GM20000 (cell line): ENCODE data around the gene MTF1.
"Not testable (repeated sequence)": the region's sequence is repeated elsewhere in the genome, so short reads cannot be mapped to it uniquely, and the experiment has no call there.

ENCODE experiments used
- DNase-seq: peaks from one replicate; pipeline ENCODE4 v3.0.0; 2012; ENCODE audit warnings: low spot score
- CTCF ChIP-seq: IDR thresholded peaks from 2 replicates; pipeline ENCODE4 v1.5.1; 2012; ENCODE audit warnings: mild to moderate bottlenecking, control low read depth; ENCODE audit errors: extremely low read depth, missing control alignments

MTF1 gene

GRCh38 chr1:37859507-37860345, at the start of gene MTF1:
TSS of gene MTF1 (minus strand) at chr1:37859592. CDS start at chr1:37857658, 1,934 bp downstream.
- TF ChIP-seq CTCF: peak; percentile 65
- peak; percentile 97 for DNase-seq

DNA sequence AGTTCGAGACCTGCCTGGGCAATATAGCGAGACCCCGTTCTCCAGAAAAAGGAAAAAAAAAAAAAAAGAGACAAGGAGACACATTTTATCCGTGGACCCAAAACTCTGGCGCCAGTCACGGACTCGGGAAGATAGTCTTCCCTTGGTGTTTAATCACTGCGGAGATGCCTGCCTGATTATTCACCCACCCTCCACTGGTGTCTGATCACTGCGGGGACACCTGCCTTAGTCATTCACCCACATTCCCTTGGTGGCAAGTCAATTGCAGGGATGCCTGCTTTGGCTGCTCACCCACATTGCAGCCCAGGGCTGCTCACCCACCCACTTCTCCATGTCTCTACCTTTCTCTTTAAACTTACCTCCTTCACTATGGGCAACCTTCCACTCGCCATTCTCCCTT, 49.1 kb upstream of the MTF1 start:
- not testable (repeated sequence) for DNase-seq

- DNase-seq: not testable (repeated sequence)
Observed at GRCh38 chr1:37907416-37908125, 48.2 kb upstream of the MTF1 start.

DNA sequence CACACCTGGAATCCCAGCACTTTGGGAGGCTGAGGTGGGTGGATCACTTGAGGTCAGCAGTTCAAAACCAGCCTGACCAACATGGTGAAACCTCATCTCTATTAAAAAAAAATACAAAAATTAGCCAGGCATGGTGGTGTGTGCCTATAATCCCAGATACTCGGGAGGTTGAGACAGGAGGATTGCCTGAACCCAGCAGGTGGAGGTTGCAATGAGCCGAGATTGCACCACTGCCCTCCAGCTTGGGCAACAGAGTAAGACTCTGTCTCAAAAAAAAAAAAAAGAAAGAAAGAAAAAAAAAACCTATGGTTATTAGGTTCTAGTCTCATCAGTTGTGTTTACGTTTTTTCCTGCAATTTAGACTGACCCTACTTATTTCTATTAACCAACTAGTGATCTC, 47.2 kb upstream of the MTF1 start:
- DNase-seq: not testable (repeated sequence)

DNA sequence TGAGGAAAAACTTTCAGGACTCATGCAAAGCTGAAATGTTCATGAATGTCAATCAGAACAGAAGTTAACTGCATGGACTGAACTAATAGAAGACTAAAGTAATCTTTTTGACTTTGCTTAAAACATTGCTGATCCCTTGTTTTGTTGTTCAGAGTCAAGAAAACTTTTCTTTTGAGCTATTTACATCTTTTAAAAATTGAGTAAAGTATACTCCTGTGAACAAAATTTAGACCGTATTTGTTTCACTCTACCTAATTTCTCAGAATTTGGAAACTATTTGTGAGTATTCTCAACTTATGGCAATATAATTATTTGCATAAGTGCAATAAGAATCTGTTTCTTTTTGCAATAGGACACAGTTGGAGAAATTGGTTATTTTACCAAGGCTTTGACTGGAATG, 46.3 kb upstream of the MTF1 start:
- DNase-seq: no peak
- TF ChIP-seq CTCF: no peak

DNA sequence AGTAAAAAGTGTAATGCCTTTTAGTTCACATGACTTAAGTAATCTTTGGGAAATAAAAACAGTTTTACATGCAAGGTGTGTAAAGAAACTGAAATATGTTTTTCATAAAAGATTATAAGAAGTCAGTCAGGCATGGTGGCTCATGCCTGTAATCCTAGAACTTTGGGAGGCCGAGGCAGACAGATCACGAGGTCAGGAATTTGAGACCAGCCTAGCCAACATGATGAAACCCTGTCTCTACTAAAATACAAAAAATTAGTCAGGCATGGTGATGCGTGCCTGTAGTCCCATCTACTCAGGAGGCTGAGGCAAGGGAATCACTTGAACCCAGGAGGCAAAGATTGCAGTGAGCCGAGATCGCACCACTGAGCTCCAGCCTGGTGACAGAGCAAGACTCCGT, 44.5 kb upstream of the MTF1 start:
- DNase-seq: not testable (repeated sequence)

DNA sequence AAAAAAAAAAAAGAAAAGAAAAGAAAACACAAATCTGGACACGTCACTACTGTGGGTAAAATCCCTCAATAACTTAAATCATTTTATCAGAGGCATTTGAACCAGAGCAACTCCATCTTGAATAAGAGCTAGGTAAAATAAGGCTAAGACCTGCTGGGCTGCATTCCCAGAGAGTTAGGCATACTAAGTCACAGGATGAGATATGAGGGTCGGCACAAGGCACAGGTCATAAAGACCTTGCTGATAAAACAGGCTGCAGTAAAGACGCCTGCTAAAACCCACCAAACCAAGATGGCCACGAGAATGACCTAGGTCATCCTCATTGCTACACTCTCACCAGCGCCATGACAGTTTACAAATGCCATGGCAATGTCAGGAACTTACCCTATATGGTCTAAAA, 43.6 kb upstream of the MTF1 start:
- no peak for DNase-seq
- no peak for TF ChIP-seq CTCF

- TF ChIP-seq CTCF: no peak
- DNase-seq: no peak
Observed at GRCh38 chr1:37901893-37902225, 42.5 kb upstream of the MTF1 start.

GRCh38 chr1:37901191-37901892, 42.0 kb upstream of the MTF1 start:
- DNase-seq: peak; percentile 54
- TF ChIP-seq CTCF: no peak

DNA sequence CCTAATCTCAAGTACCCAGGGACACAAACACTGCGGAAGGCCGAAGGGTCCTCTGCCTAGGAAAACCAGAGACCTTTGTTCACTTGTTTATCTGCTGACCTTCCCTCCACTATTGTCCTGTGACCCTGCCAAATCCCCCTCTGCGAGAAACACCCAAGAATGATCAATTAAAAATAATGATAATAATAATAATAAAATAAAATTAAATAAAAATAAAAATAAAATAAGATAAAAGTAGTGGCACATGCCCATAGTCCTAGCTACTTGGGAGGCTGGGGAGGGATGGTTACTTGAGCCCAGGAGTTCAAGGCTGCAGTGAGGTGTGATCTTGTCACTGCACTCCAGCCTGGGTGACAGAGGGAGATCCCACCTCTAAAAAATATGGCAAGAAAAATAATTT, 38.2 kb upstream of the MTF1 start:
- not testable (repeated sequence) for DNase-seq
